NCI-H1048 (cell line): ENCODE data around the gene ADAMTSL1.

ENCODE experiments used
- DNase-seq: peaks from one replicate; lab custom pipeline; 2025; lab: John Stamatoyannopoulos, UW

The ADAMTSL1 gene

GRCh38 chr9:18564018-18564880 is 90.3 kb downstream of the ADAMTSL1 start:
- no peak for DNase-seq

- no peak for DNase-seq
These were observed 92.2 kb downstream of the ADAMTSL1 start for GRCh38 chr9:18566121-18566520.

GRCh38 chr9:18568973-18569372 is 95.0 kb downstream of the ADAMTSL1 start:
- DNase-seq: no peak

- DNase-seq: no peak
These were observed 96.1 kb downstream of the ADAMTSL1 start for GRCh38 chr9:18569941-18570630.

GRCh38 chr9:18573021-18573556 is 99.1 kb downstream of the ADAMTSL1 start:
- DNase-seq: no peak

- no peak for DNase-seq
These were observed 101.7 kb downstream of the ADAMTSL1 start for GRCh38 chr9:18575686-18576085.

GRCh38 chr9:18579536-18579935 is 105.6 kb downstream of the ADAMTSL1 start:
- DNase-seq: no peak

GRCh38 chr9:18580151-18580550 is 106.2 kb downstream of the ADAMTSL1 start:
- no peak for DNase-seq

- no peak for DNase-seq
These were observed 112.0 kb downstream of the ADAMTSL1 start for GRCh38 chr9:18585996-18586395.

GRCh38 chr9:18588002-18588401 is 114.0 kb downstream of the ADAMTSL1 start:
- no peak for DNase-seq

- no peak for DNase-seq
These were observed 117.3 kb downstream of the ADAMTSL1 start for GRCh38 chr9:18591261-18591660.

- no peak for DNase-seq
These were observed 120.9 kb downstream of the ADAMTSL1 start for GRCh38 chr9:18594837-18595236.

GRCh38 chr9:18595597-18595996 is 121.6 kb downstream of the ADAMTSL1 start:
- no peak for DNase-seq

- DNase-seq: no peak
These were observed 123.0 kb downstream of the ADAMTSL1 start for GRCh38 chr9:18596920-18597319.

- DNase-seq: no peak
These were observed 125.0 kb downstream of the ADAMTSL1 start for GRCh38 chr9:18598969-18599368.

GRCh38 chr9:18601026-18601425 is 127.1 kb downstream of the ADAMTSL1 start:
- DNase-seq: no peak

GRCh38 chr9:18601956-18602355 is 128.0 kb downstream of the ADAMTSL1 start:
- no peak for DNase-seq

GRCh38 chr9:18604767-18605730 is 131.1 kb downstream of the ADAMTSL1 start:
- no peak for DNase-seq

GRCh38 chr9:18605766-18606180 is 131.8 kb downstream of the ADAMTSL1 start:
- no peak for DNase-seq

GRCh38 chr9:18606281-18606680 is 132.3 kb downstream of the ADAMTSL1 start:
- DNase-seq: no peak

- DNase-seq: no peak
These were observed 132.9 kb downstream of the ADAMTSL1 start for GRCh38 chr9:18606846-18607245.

GRCh38 chr9:18608371-18608770 is 134.4 kb downstream of the ADAMTSL1 start:
- no peak for DNase-seq
